Gastrocnemius medialis (tissue), 4 donors: Measurements from ENCODE around the gene C4orf50. TPM values are rescaled to one million over a fixed set of nuclear protein-coding genes. Genes with fewer than 3 reads are reported as not detected.

Source experiments
- ATAC-seq, 2 donors: fragments of 150-250 bp; one replicate each; pipeline ENCODE4 v1.9.1; 2016
- DNase-seq, 2 donors: peaks; one replicate each; pipeline ENCODE4 v3.0.0-alpha.2; 2019
- H3K27ac ChIP-seq, 4 donors: fragments of 200-600 bp; sonication (generic); 1 replicate in 1 of 4; 2 replicates in 3 of 4; pipeline ENCODE4 v1.5.1; 2016 to 2018; ENCODE audit warnings: mild to moderate bottlenecking in 2 of 4, moderate library complexity in 1 of 4
- H3K27me3 ChIP-seq, 3 donors: fragments of 200-600 bp; sonication (generic) in 2 of 3; 1 replicate in 1 of 3; 2 replicates in 2 of 3; pipeline versions ENCODE4 v1.5.1 to v1.6.0; 2016 to 2019; ENCODE audit warnings: mild to moderate bottlenecking in 1 of 3, moderate library complexity in 1 of 3
- H3K36me3 ChIP-seq, 2 donors: fragments of 200-600 bp; sonication (generic) in 1 of 2; one replicate each; pipeline ENCODE4 v1.5.1; 2017 to 2018
- H3K4me1 ChIP-seq, 2 donors: fragments of 200-600 bp; sonication (generic) in 1 of 2; one replicate each; pipeline ENCODE4 v1.5.1; 2016 to 2017; ENCODE audit warnings: mild to moderate bottlenecking in 2 of 2
- H3K4me3 ChIP-seq, 4 donors: fragments of 200-600 bp; sonication (generic) in 3 of 4; 1 replicate in 1 of 4; 2 replicates in 3 of 4; pipeline ENCODE4 v1.5.1; 2016 to 2019; ENCODE audit warnings: mild to moderate bottlenecking in 2 of 4
- H3K9me3 ChIP-seq, 3 donors: fragments of 200-600 bp; sonication (generic) in 2 of 3; 1 replicate in 1 of 3; 2 replicates in 2 of 3; pipeline ENCODE4 v1.5.1; 2016 to 2019
- CTCF ChIP-seq, 5 experiments: fragments of 450-650 bp in 3 of 5; fragments of 200-600 bp in 2 of 5; sonication (generic) in 2 of 5; IDR thresholded peaks in 4 of 5; conservative IDR thresholded peaks in 1 of 5; 1 replicate in 4 of 5; 2 replicates in 1 of 5; pipeline ENCODE4 v1.5.1; 2016 to 2019; ENCODE audit warnings: antibody characterized with exemption in 5 of 5, mild to moderate bottlenecking in 3 of 5, moderate library complexity in 3 of 5
- POLR2A ChIP-seq, 2 donors: fragments of 450-650 bp; IDR thresholded peaks; one replicate each; pipeline ENCODE4 v1.6.1; 2017; ENCODE audit warnings: antibody characterized with exemption in 2 of 2, mild to moderate bottlenecking in 2 of 2, moderate library complexity in 2 of 2
- in situ Hi-C, 4 donors: fragments of 200-750 bp; cut with MboI; loops; one replicate each; pipeline versions ENCODE4 v1.15.0 to v1.8.0; 2017; ENCODE audit warnings: low sequenced_read_pairs in 4 of 4
- intact Hi-C: fragments of 100-400 bp; cut with DNase I; formaldehyde crosslinking; loops from one replicate; pipeline ENCODE4 v1.15.1; 2023; ENCODE audit warnings: low total_unique reads
- total RNA-seq, 4 donors: library from RNA; depleted of rRNA; stranded (reverse); fragments of >200 nt; gene quantifications; one replicate each; pipeline versions ENCODE4 v1.1.0 to v1.2.3, GENCODE V29; 2016

C4orf50 gene
- under 1 TPM in 1 of 4 donors, not detected in 3; 0.03 TPM for total RNA-seq

GRCh38 chr4:6018331-6018730 is at the start of gene C4orf50:
C4orf50 (minus strand) TSS chr4:6018431.
- Histone ChIP-seq H3K27me3 (peaks cover 0 to 7% (median 3%) of the 10 kb centered on the region in 3 donors), H3K9me3 (no peaks in the 10 kb centered on the region), H3K4me1 (no peaks in the 10 kb centered on the region), H3K36me3 (no peaks in the 10 kb centered on the region), H3K4me3 (no peak within 1 kb of the TSS), H3K27ac (no peak within 1 kb of the TSS)
- intact Hi-C loops: no loop called here
- in situ Hi-C loops: no loop called here
- ATAC-seq: no peak
- no peak for TF ChIP-seq CTCF (IDR thresholded peaks at IDR 0.05 in 4 of 5, conservative IDR thresholded peaks at IDR 0.05 in 1 of 5)
- TF ChIP-seq POLR2A (IDR thresholded peaks at IDR 0.05): no peak
- DNase-seq: no peak

- no peaks in the 10 kb centered on the region for H3K9me3 ChIP-seq
- no peak overlapping the region for H3K27ac ChIP-seq
- H3K4me1 ChIP-seq: no peaks in the 10 kb centered on the region
- intact Hi-C loops (no loop called here), in situ Hi-C loops (no loop called here)
- no peaks in the 10 kb centered on the region for H3K36me3 ChIP-seq
- H3K4me3 ChIP-seq: no peak overlapping the region
- DNase-seq (no peak), ATAC-seq (no peak)
- peaks cover 0 to 2% (median 0%) of the 10 kb centered on the region in 3 donors for H3K27me3 ChIP-seq
- no peak for TF ChIP-seq CTCF (IDR thresholded peaks at IDR 0.05 in 4 of 5, conservative IDR thresholded peaks at IDR 0.05 in 1 of 5)
- no peak for TF ChIP-seq POLR2A (IDR thresholded peaks at IDR 0.05)
Measured at GRCh38 chr4:6065934-6066590, 47.8 kb upstream of the C4orf50 start.

- intact Hi-C loops (no loop called here), in situ Hi-C loops (no loop called here)
- H3K4me1 ChIP-seq: no peaks in the 10 kb centered on the region
- no peak for DNase-seq
- peaks cover 0 to 4% (median 0%) of the 10 kb centered on the region in 3 donors for H3K9me3 ChIP-seq
- peaks cover 0 to 2% (median 0%) of the 10 kb centered on the region in 3 donors for H3K27me3 ChIP-seq
- no peaks in the 10 kb centered on the region for H3K36me3 ChIP-seq
- no peak overlapping the region for H3K4me3 ChIP-seq
- no peak overlapping the region for H3K27ac ChIP-seq
- no peak for ATAC-seq
- TF ChIP-seq POLR2A (IDR thresholded peaks at IDR 0.05) (no peak), CTCF (IDR thresholded peaks at IDR 0.05 in 4 of 5, conservative IDR thresholded peaks at IDR 0.05 in 1 of 5) (no peak)
Measured at GRCh38 chr4:6065166-6065565, 46.9 kb upstream of the C4orf50 start.

GRCh38 chr4:6064383-6064782 is 46.2 kb upstream of the C4orf50 start:
- Histone ChIP-seq H3K27me3 (peaks cover 0 to 2% (median 0%) of the 10 kb centered on the region in 3 donors), H3K27ac (no peak overlapping the region), H3K4me1 (no peaks in the 10 kb centered on the region), H3K4me3 (no peak overlapping the region), H3K9me3 (peaks cover 0 to 5% (median 0%) of the 10 kb centered on the region in 3 donors), H3K36me3 (no peaks in the 10 kb centered on the region)
- no peak for ATAC-seq
- intact Hi-C loops: no loop called here
- TF ChIP-seq CTCF (IDR thresholded peaks at IDR 0.05 in 4 of 5, conservative IDR thresholded peaks at IDR 0.05 in 1 of 5) (no peak), POLR2A (IDR thresholded peaks at IDR 0.05) (no peak)
- in situ Hi-C loops: no loop called here
- DNase-seq: no peak
